ENCODE data around the gene POLL.

The POLL gene

GRCh38 chr10:101560298-101561067, 27.6 kb downstream of the POLL start:
- DNase-seq (ENCODE audit: low read depth): no peak

GRCh38 chr10:101559596-101560297, 28.3 kb downstream of the POLL start:
- DNase-seq (ENCODE audit: low read depth): no peak

GRCh38 chr10:101558671-101559595, 29.1 kb downstream of the POLL start:
- DNase-seq (ENCODE audit: low read depth): no peak

GRCh38 chr10:101558204-101558603, 29.9 kb downstream of the POLL start:
- DNase-seq (ENCODE audit: low read depth): no peak

GRCh38 chr10:101557541-101557940, 30.5 kb downstream of the POLL start:
- no peak for DNase-seq (ENCODE audit: low read depth)

GRCh38 chr10:101552442-101552841, 35.6 kb downstream of the POLL start:
- no peak for DNase-seq (ENCODE audit: low read depth)

- DNase-seq (ENCODE audit: low read depth): no peak
Measured at GRCh38 chr10:101550965-101551364, 37.1 kb downstream of the POLL start.

GRCh38 chr10:101545898-101546297, 42.2 kb downstream of the POLL start:
- DNase-seq (ENCODE audit: low read depth): no peak

- no peak for DNase-seq (ENCODE audit: low read depth)
Measured at GRCh38 chr10:101538446-101538845, 49.6 kb downstream of the POLL start.

- DNase-seq (ENCODE audit: low read depth): no peak
Measured at GRCh38 chr10:101536800-101537199, 51.3 kb downstream of the POLL start.

GRCh38 chr10:101535949-101536348, 52.1 kb downstream of the POLL start:
- DNase-seq (ENCODE audit: low read depth): no peak

- DNase-seq (ENCODE audit: low read depth): no peak
Measured at GRCh38 chr10:101529725-101530553, 58.1 kb downstream of the POLL start.

- DNase-seq (ENCODE audit: low read depth): no peak
Measured at GRCh38 chr10:101529207-101529606, 58.9 kb downstream of the POLL start.
